NOMO-1 treated with dmso at 0.1 percent for 144 hours (cell line): ENCODE data around the gene HOMER1.

Source experiments
- DNase-seq: peaks from one replicate; lab custom pipeline; 2025; ENCODE audit not compliant: unreplicated experiment; lab: John Stamatoyannopoulos, UW

The HOMER1 gene

DNA sequence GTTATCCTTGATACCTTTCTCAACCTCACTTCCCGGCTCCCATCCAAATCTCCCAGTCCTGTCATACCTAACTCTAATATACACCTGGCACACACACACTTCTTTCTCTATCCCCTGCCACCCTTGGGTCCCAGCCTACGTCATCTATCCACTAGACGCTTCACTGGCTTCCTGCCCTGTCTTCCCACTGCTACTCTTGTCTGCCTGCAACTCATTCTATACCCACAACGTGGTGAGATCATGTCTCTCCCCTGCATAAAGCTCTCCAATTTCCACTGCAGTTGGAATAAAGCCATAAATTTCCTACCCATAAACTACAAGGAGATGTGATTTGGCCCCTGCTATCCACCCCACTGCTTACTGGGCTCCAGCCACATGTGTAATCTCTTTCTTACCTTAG lies 184.5 kb downstream of the HOMER1 start:
- no peak for DNase-seq
